ENCODE data around the gene MRPL43.
A peak's percentile ranks its signal among the peaks of the same experiment; 100 is the strongest.

MRPL43 gene

GRCh38 chr10:101000915-101001658, 13.8 kb upstream of the MRPL43 start:
- DNase-seq, result no peak

GRCh38 chr10:101000127-101000914, 13.0 kb upstream of the MRPL43 start:
- no peak for DNase-seq

GRCh38 chr10:100999742-101000126, 12.4 kb upstream of the MRPL43 start, which contains the start of gene LZTS2:
TSS of gene LZTS2 (plus strand) at chr10:100999808. CDS start at chr10:101002539, 2,731 bp downstream.
- DNase-seq, result no peak

- DNase-seq, result no peak
These were observed 11.9 kb upstream of the MRPL43 start for GRCh38 chr10:100998991-100999741.

GRCh38 chr10:100998183-100998990, 11.1 kb upstream of the MRPL43 start:
- peak; percentile 32 for DNase-seq

GRCh38 chr10:100997360-100998182, 10.3 kb upstream of the MRPL43 start:
- DNase-seq, result no peak

- no peak for DNase-seq
These were observed 9.5 kb upstream of the MRPL43 start for GRCh38 chr10:100996678-100997359.

GRCh38 chr10:100995181-100995580, 7.9 kb upstream of the MRPL43 start:
- no peak for DNase-seq

GRCh38 chr10:100993986-100994708, 6.8 kb upstream of the MRPL43 start:
- no peak for DNase-seq

- no peak for DNase-seq
These were observed 1.8 kb upstream of the MRPL43 start for GRCh38 chr10:100989088-100989487.

GRCh38 chr10:100988166-100988565, 869 bp upstream of the MRPL43 start:
- DNase-seq, result no peak

- no peak for DNase-seq
These were observed 370 bp upstream of the MRPL43 start for GRCh38 chr10:100987685-100988049.

- no peak for DNase-seq
These were observed 710 bp downstream of the MRPL43 start for GRCh38 chr10:100986623-100986951.

GRCh38 chr10:100985336-100985735, 2.0 kb downstream of the MRPL43 start:
- no peak for DNase-seq

- no peak for DNase-seq
These were observed 2.6 kb downstream of the MRPL43 start for GRCh38 chr10:100984672-100985177.

GRCh38 chr10:100983868-100984671, 3.2 kb downstream of the MRPL43 start:
- DNase-seq, result no peak

GRCh38 chr10:100982916-100983830, 4.1 kb downstream of the MRPL43 start:
- DNase-seq, result no peak

- no peak for DNase-seq
These were observed 6.0 kb downstream of the MRPL43 start for GRCh38 chr10:100981178-100981772.

All from NCI-H2081 treated with DMSO at 0.1 percent for 48 hours (cell line).